A172 (cell line): ENCODE measurements around the gene RASA4. TPM values are rescaled to one million over a fixed set of nuclear protein-coding genes. Genes with fewer than 3 reads are reported as not detected.
A peak's percentile ranks its signal among the peaks of the same experiment; 100 is the strongest.
"Not testable (repeated sequence)": the region's sequence is repeated elsewhere in the genome, so short reads cannot be mapped to it uniquely, and the experiment has no call there.

ENCODE experiments used
- DNase-seq: peaks from one replicate; pipeline ENCODE4 v3.0.0-alpha.2; 2015; ENCODE audit warnings: low spot score
- total RNA-seq: library from RNA; depleted of rRNA; stranded (reverse); fragments of >200 nt; shearing (Covaris generic); gene quantifications from 2 replicates; pipeline ENCODE4 v1.2.3, GENCODE V29; 2014

Gene RASA4
- total RNA-seq, 1 experiment from 2014 or later, result 15.8 TPM

GRCh38 chr7:102606848-102607247 lies 9.7 kb downstream of the RASA4 start:
- DNase-seq, result not testable (repeated sequence)

GRCh38 chr7:102604431-102605145 lies 12.0 kb downstream of the RASA4 start:
- not testable (repeated sequence) for DNase-seq

- not testable (repeated sequence) for DNase-seq
Observed at GRCh38 chr7:102602317-102602716, 14.2 kb downstream of the RASA4 start.

GRCh38 chr7:102599699-102600098 lies 16.9 kb downstream of the RASA4 start:
- not testable (repeated sequence) for DNase-seq

GRCh38 chr7:102596036-102596435 lies 20.5 kb downstream of the RASA4 start:
- DNase-seq, result not testable (repeated sequence)

- DNase-seq, result not testable (repeated sequence)
Observed at GRCh38 chr7:102593637-102594334, 22.8 kb downstream of the RASA4 start.

GRCh38 chr7:102592477-102593019 lies 24.0 kb downstream of the RASA4 start:
- DNase-seq, result not testable (repeated sequence)

- not testable (repeated sequence) for DNase-seq
Observed at GRCh38 chr7:102589857-102590256, 26.7 kb downstream of the RASA4 start.

GRCh38 chr7:102583495-102583894 lies 33.1 kb downstream of the RASA4 start:
- not testable (repeated sequence) for DNase-seq

- not testable (repeated sequence) for DNase-seq
Observed at GRCh38 chr7:102581722-102582121, 34.8 kb downstream of the RASA4 start.

GRCh38 chr7:102578486-102578885 lies 38.1 kb downstream of the RASA4 start:
- DNase-seq, result not testable (repeated sequence)

- DNase-seq, result not testable (repeated sequence)
Observed at GRCh38 chr7:102577315-102578240, 39.0 kb downstream of the RASA4 start.

GRCh38 chr7:102576363-102576762 lies 40.2 kb downstream of the RASA4 start:
- not testable (repeated sequence) for DNase-seq

GRCh38 chr7:102574607-102575006 lies 41.9 kb downstream of the RASA4 start:
- DNase-seq, result not testable (repeated sequence)

- peak; percentile 85 for DNase-seq
Observed at GRCh38 chr7:102572261-102573239, 44.0 kb downstream of the RASA4 start, which contains the start of gene POLR2J3. POLR2J3 (minus strand) TSS chr7:102572583; CDS start chr7:102572521, 62 bp downstream.

- DNase-seq, result not testable (repeated sequence)
Observed at GRCh38 chr7:102568620-102569019, 47.9 kb downstream of the RASA4 start.

GRCh38 chr7:102550808-102551422 lies 65.6 kb downstream of the RASA4 start, which contains the start of gene SPDYE2:
SPDYE2 (plus strand) TSS chr7:102551226; CDS start chr7:102553256, 2,030 bp downstream.
- DNase-seq, result not testable (repeated sequence)

- DNase-seq, result not testable (repeated sequence)
Observed at GRCh38 chr7:102546353-102546752, 70.2 kb downstream of the RASA4 start.

- not testable (repeated sequence) for DNase-seq
Observed at GRCh38 chr7:102545288-102545687, 71.3 kb downstream of the RASA4 start.

GRCh38 chr7:102544372-102544771 lies 72.2 kb downstream of the RASA4 start:
- not testable (repeated sequence) for DNase-seq
